Measurements from ENCODE around the gene DAG1. TPM values are rescaled to one million over a fixed set of nuclear protein-coding genes. Genes with fewer than 3 reads are reported as not detected.
A peak's percentile ranks its signal among the peaks of the same experiment; 100 is the strongest.

The DAG1 gene
- total RNA-seq, 2 donors from 2014 or later = 86.7 to 213 TPM

GRCh38 chr3:49523756-49524747 is 54.0 kb downstream of the DAG1 start:
- intact Hi-C loops (cut with DNase I) = no loop called here
- Histone ChIP-seq H3K9me3 (no peaks in the 10 kb centered on the region), H3K4me1 (replicated peaks) (no peaks in the 10 kb centered on the region), H3K27ac (peak overlapping the region in 1 of 2 donors; percentile 27), H3K36me3 (no peaks in the 10 kb centered on the region), H3K27me3 (replicated peaks; ENCODE audit: insufficient read depth) (no peaks in the 10 kb centered on the region), H3K4me3 (no peak overlapping the region)
- TF ChIP-seq POLR2AphosphoS5 (IDR thresholded peaks at IDR 0.05) (peak; percentile 73), POLR2A (IDR thresholded peaks at IDR 0.05) (no peak)
- peak; percentile 77 for DNase-seq (ENCODE audit: low spot score)
- WGBS = 39% methylated on average over 5 of the region's 5 CpGs

- intact Hi-C loops (cut with DNase I) = no loop called here
- Histone ChIP-seq H3K27ac (no peak overlapping the region), H3K4me1 (replicated peaks) (no peaks in the 10 kb centered on the region), H3K4me3 (no peak overlapping the region), H3K9me3 (no peaks in the 10 kb centered on the region), H3K27me3 (replicated peaks; ENCODE audit: insufficient read depth) (no peaks in the 10 kb centered on the region), H3K36me3 (peaks cover 3 to 12% of the 10 kb centered on the region in 2 donors)
- DNase-seq (ENCODE audit: low spot score) = no peak
- TF ChIP-seq POLR2A (IDR thresholded peaks at IDR 0.05) (no peak), CTCF (IDR thresholded peaks at IDR 0.05) (no peak), POLR2AphosphoS5 (IDR thresholded peaks at IDR 0.05) (no peak)
Measured at GRCh38 chr3:49529567-49529966, 59.5 kb downstream of the DAG1 start.

- Histone ChIP-seq H3K27me3 (replicated peaks; ENCODE audit: insufficient read depth) (no peaks in the 10 kb centered on the region), H3K4me1 (replicated peaks) (no peaks in the 10 kb centered on the region), H3K27ac (no peak overlapping the region), H3K36me3 (peaks cover 3 to 12% of the 10 kb centered on the region in 2 donors), H3K9me3 (no peaks in the 10 kb centered on the region), H3K4me3 (no peak overlapping the region)
- DNase-seq (ENCODE audit: low spot score) = no peak
- intact Hi-C loops (cut with DNase I) = no loop called here
- TF ChIP-seq POLR2AphosphoS5 (IDR thresholded peaks at IDR 0.05) = no peak
- no peak for TF ChIP-seq CTCF (IDR thresholded peaks at IDR 0.05)
- no peak for TF ChIP-seq POLR2A (IDR thresholded peaks at IDR 0.05)
- 76% methylated on average over 5 of the region's 5 CpGs for WGBS
Measured at GRCh38 chr3:49530231-49530630, 60.2 kb downstream of the DAG1 start.

- Histone ChIP-seq H3K4me3 (no peak overlapping the region), H3K27me3 (replicated peaks; ENCODE audit: insufficient read depth) (no peaks in the 10 kb centered on the region), H3K36me3 (peaks cover 3 to 12% of the 10 kb centered on the region in 2 donors), H3K9me3 (no peaks in the 10 kb centered on the region), H3K4me1 (replicated peaks) (no peaks in the 10 kb centered on the region), H3K27ac (no peak overlapping the region)
- WGBS = 93% methylated on average over 5 of the region's 8 CpGs
- no peak for DNase-seq (ENCODE audit: low spot score)
- TF ChIP-seq POLR2A (IDR thresholded peaks at IDR 0.05) = no peak
- no peak for TF ChIP-seq POLR2AphosphoS5 (IDR thresholded peaks at IDR 0.05)
- no peak for TF ChIP-seq CTCF (IDR thresholded peaks at IDR 0.05)
- intact Hi-C loops (cut with DNase I) = no loop called here
Measured at GRCh38 chr3:49530701-49531100, 60.6 kb downstream of the DAG1 start.

GRCh38 chr3:49531218-49531617 is 61.2 kb downstream of the DAG1 start:
- TF ChIP-seq CTCF (IDR thresholded peaks at IDR 0.05) = no peak
- TF ChIP-seq POLR2AphosphoS5 (IDR thresholded peaks at IDR 0.05) = no peak
- TF ChIP-seq POLR2A (IDR thresholded peaks at IDR 0.05) = no peak
- Histone ChIP-seq H3K9me3 (no peaks in the 10 kb centered on the region), H3K36me3 (peaks cover 3 to 12% of the 10 kb centered on the region in 2 donors), H3K27ac (no peak overlapping the region), H3K4me1 (replicated peaks) (no peaks in the 10 kb centered on the region), H3K27me3 (replicated peaks; ENCODE audit: insufficient read depth) (no peaks in the 10 kb centered on the region), H3K4me3 (no peak overlapping the region)
- 88% methylated on average over 10 of the region's 10 CpGs for WGBS
- DNase-seq (ENCODE audit: low spot score) = no peak
- intact Hi-C loops (cut with DNase I) = no loop called here
